Fibroblast of skin of left quadriceps (primary cell): ENCODE results near the gene OR4D2.

ENCODE experiments used
- DNase-seq, 2 experiments: peaks; one replicate each; pipeline ENCODE4 v3.0.0-alpha.2; 2013; ENCODE audit warnings: low read depth in 2 of 2

The OR4D2 gene

GRCh38 chr17:58174871-58175270, 8.1 kb downstream of the OR4D2 start:
- no peak for DNase-seq

- no peak for DNase-seq
Observed at GRCh38 chr17:58176200-58176599, 9.4 kb downstream of the OR4D2 start.

DNA sequence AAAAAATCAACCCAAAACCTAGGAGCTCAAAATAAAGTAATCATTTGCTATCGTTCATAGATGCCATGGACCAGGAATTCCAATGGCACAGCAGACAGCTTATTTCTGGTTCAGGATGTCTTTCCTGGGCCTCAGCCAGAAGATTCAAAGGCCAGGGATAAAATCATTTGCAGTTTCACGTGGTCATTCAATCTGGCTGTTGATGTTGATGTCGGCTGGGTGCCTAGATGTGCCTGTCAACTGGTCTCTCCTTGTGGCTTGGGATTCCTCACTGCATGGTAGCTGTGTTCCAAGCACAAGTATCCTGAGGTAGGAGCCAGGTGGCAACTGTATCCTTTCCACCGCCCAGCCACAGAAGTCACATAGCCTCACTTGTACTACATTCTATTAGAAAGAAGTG, 15.0 kb downstream of the OR4D2 start:
- no peak for DNase-seq

- no peak for DNase-seq
Observed at GRCh38 chr17:58183514-58183913, 16.7 kb downstream of the OR4D2 start.

DNA sequence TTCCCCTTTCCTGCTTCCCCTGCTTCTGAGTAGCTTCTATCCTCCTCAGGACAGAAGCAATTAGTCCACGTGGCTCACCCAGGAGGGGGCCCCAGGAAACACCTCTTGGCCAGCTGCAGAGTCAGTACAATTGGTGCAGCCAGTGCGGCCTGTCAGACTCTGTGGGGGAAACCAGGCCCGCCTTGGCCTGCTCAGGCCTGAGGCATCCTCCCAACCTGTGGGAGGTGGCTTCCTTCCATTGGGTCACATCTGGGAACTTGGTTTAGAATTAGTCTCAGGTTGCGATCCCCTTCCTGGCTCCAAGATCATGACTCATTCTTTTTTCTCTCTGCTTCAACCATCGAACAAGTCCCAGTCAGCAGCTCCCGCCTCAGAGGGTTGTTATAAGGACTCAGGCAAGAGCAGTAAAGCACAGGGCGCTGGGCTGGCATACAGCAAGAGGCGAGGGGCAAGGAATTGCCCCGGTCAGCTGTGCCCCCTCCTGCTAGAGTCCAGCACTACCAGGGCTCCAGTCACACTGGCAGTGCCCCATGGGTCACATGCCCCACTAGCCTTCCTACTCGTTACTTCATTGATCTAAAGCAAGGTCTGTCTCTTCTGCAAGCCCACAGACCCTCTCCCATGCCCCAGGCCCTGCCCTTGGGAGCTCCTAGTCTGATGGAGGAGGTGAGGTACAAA, 17.7 kb downstream of the OR4D2 start:
- peak; percentile 20 to 24 for DNase-seq

GRCh38 chr17:58184986-58185761, 18.4 kb downstream of the OR4D2 start:
- no peak for DNase-seq

DNA sequence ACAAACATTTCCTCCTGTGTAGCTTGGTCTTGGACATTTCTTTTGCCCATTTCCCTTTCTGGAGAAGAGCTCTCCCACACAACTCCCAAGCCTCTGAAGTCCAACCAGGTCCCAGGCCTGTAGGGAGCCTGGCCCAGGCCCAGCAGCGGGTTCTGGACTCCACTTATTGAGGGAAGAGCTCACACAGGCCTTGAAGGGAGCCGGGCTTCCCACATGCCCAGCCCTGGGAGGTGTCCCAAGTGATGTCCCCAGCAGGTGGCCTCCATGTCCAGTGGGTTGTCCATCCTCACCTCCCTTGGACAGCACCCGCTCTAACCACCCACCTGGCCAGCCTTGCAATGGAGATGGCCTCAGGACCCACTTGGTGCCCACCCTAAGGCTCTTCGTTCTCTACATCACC, 19.8 kb downstream of the OR4D2 start:
- no peak for DNase-seq

DNA sequence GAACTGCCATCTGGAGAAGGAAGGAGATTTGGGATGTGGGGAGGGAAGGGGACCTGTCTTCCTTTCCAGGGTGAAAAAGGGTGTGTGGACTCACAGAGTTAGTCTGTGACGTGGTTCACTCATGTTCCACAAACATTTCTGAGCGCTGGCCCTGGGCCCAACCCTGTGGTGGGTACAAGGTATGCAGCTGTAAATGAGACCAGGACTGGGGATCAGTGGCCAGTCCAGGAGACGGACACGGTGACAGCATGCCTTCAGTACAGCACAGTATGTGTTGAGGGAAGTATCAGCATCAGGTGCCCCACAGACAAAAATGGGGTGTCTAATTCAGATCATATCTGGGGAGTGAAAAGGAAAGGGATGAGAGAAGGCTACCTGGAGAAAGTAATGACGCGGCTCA, 20.3 kb downstream of the OR4D2 start:
- no peak for DNase-seq

DNA sequence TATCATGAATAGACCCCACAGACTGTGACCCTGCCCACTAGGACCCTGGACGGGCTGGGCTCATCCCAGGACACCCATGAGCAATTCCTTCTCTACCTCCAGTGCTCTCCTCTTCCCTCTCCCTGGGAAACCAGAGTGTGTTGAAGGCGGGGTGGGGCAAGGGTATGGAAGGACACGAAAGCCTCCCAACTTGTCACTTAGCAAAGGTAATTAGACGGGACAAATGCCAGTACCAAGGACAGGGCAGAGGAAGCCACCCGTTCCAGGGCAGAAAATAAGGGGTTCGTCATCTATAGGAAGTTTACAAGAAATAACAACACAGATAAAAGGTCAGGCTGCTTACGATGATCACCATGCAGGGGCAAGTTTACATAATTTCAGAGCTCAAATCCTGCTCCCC, 20.9 kb downstream of the OR4D2 start:
- no peak for DNase-seq

DNA sequence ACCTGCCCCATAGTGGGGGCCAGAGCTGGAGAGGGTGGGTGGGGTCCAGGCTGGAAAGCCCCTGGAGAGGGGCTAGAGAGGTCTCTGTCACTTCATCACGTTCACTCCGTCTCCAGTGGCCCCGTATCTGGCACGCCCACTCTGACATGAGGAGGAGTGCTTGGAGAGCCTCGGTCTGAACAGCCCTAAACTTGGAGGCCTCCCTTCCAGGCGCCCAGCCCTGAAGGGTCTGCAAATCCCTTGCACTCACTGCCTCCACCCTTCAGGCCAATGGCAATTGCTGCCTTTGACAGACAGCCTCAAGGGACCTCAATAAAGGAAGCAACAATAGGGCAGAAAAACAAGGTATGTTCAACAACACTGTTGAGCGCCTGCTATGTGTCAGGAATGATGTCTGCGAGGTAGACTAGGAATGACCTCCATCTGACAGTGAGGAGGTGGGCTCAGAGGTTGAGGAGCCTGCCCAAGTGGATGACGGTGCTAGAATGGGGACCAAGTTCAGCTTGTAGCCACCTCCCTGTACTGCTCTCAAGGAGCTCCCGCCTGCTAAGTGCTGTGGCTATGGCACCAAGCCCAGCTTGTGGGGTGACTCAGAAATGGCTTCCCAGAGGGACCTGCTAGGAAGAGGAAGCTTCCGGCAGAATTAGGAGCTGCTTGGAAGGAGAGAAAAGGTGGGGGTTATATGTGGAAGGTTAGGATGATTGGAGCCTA, 22.8 kb downstream of the OR4D2 start:
- DNase-seq, result peak; percentile 58 to 61

GRCh38 chr17:58191241-58191896, 24.6 kb downstream of the OR4D2 start:
- no peak for DNase-seq

DNA sequence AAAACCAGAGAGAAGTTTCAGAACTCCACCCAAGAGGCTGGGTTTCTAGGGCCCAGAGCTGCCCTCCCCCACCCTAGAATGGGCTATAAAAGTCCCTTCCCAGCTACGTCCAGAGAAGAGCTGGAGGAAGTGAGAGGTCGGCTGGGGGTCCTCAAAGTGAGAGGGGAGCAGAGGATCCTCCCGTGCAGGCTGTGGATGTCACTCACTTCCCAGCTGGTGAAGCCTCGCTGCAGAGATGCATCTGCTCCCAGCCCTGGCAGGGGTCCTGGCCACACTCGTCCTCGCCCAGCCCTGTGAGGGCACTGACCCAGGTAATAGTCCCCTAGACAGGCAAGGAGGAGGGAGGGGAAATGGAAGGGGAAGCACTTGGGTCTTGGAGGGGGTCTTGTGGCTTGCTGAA, 25.8 kb downstream of the OR4D2 start, which contains the start of gene EPX:
EPX (plus strand) TSS at position 115 of the 400 bp plus-strand sequence; CDS start at position 236, 121 bp downstream.
- no peak for DNase-seq

DNA sequence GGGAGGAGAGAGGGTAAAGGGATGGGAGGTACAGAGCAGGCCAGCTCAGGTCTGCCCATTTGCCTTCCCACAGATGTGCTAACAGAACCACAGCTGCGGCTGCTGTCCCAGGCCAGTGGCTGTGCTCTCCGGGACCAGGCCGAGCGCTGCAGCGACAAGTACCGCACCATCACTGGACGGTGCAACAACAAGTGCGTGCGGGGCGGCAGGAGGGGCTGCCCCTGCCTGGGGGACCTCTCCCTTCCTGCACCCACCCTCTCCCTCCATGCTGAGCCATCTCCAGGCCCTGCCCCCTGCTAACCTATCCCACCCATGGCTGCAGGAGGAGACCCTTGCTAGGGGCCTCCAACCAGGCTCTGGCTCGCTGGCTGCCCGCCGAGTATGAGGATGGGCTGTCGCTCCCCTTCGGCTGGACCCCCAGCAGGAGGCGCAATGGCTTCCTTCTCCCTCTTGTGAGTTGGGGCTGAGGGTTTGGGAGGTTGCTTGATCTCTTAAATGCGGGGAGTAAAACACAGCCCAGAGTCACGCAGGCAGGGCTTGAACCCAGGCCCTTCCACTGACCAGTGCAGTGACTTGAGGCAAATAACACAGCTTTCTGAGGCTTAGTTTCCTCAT, 27.0 kb downstream of the OR4D2 start:
- no peak for DNase-seq

GRCh38 chr17:58195518-58196123, 28.8 kb downstream of the OR4D2 start:
- no peak for DNase-seq

GRCh38 chr17:58196610-58197009, 29.8 kb downstream of the OR4D2 start:
- DNase-seq, result no peak

GRCh38 chr17:58200024-58200633, 33.3 kb downstream of the OR4D2 start:
- no peak for DNase-seq

DNA sequence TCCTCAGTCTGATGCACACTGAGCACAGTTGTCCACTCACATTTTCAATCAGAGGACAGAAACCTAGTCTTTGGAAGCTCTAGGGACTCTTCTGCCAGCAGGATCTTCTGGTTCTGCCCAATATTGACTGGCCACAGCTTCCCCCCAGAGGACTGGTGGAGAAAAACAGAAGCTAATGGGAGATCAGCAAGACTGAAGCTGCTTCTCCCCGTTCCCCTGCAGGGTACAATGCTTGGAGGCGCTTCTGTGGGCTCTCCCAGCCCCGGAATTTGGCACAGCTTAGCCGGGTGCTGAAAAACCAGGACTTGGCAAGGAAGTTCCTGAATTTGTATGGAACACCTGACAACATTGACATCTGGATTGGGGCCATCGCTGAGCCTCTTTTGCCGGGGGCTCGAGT, 36.1 kb downstream of the OR4D2 start:
- no peak for DNase-seq

DNA sequence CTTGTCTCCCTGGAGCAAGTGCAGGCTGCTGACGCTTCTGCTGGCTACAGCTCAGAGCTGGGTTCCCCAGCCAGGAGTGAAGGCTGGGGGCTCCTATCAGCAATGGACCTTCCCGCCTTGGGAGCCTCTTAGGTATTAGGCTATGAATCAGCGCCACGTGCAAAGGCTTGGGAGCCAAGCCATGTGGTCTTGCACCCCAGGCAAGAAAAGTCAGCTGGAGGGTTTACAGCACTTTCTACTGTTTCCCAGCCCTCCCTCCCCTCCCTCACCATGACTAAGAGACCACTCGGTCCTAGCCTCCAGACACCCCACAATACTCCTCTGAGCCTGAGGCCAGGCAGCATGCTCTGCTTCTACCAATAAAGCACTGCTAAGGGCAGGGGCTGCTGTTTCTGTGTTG, 38.0 kb downstream of the OR4D2 start:
- DNase-seq, result no peak

DNA sequence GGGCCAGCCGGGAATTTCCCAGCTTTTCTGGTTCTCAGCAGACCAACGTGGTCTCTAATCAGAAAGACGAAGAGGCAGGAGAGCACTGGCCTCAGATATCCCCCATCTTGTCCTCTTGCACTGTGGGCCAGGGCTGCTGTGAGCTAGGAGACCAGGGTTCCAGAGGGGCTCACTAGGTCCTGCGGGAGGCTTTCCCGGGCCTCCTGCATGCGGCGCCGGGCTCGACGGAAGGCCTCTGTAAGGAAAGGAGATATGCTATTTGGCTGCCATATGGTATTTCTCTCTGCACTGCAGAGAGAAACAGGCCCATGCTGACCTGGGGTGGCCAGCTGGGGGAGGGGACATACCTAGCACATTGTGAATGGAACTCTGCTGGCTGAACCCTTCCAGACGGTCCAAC, 39.2 kb downstream of the OR4D2 start:
- DNase-seq, result no peak

- no peak for DNase-seq
Observed at GRCh38 chr17:58207451-58207850, 40.7 kb downstream of the OR4D2 start.

GRCh38 chr17:58208344-58208743, 41.6 kb downstream of the OR4D2 start:
- DNase-seq, result no peak
